GM12878 (cell line): ENCODE data around the gene CCDC141. TPM values are rescaled to one million over a fixed set of nuclear protein-coding genes. Genes with fewer than 3 reads are reported as not detected.

Experiments
- ATAC-seq: fragments of 200-7000 bp; cut with Tn5 transposase; 3 replicates; pipeline ENCODE4 v1.9.1; 2020; ENCODE audit warnings: mild to moderate bottlenecking, moderate library complexity
- BruUV-seq: library from RNA; stranded (reverse); fragments of 400-500 nt; replicated peaks from 2 replicates; lab custom pipeline; 2021; lab: Mats Ljungman, UMichigan
- CTCF ChIA-PET: fragments of 300-600 bp; sonication (Branson Sonifier 250); formaldehyde crosslinking; extraction: SDS; loops from one replicate; lab custom pipeline; 2021; ENCODE audit warnings: inconsistent platforms; lab: Yijun Ruan, JAX
- POLR2A ChIA-PET: fragments of 350-600 bp; formaldehyde crosslinking; extraction: SDS; loops from one replicate; lab custom pipeline; 2021; ENCODE audit warnings: inconsistent platforms; lab: Charles Lee
- RAD21 ChIA-PET: fragments of 300-600 bp; sonication (Branson Sonifier 250); formaldehyde crosslinking; loops from one replicate; lab custom pipeline; 2023; ENCODE audit warnings: antibody characterized with exemption; ENCODE audit not compliant: unreplicated experiment; lab: Charles Lee
- SMC1A ChIA-PET: fragments of 300-600 bp; sonication (Branson Sonifier 250); formaldehyde crosslinking; loops from one replicate; lab custom pipeline; 2023; ENCODE audit not compliant: unreplicated experiment, uncharacterized antibody; lab: Charles Lee
- DNase-seq: peaks from one replicate; pipeline ENCODE4 v3.0.0-alpha.2; 2011; ENCODE audit warnings: low read depth, low spot score
- FAIRE-seq: peaks from 3 replicates; lab custom pipeline; 2011; peaks lifted over from hg19 to GRCh38; lab: Jason Lieb, UNC
- H2AFZ ChIP-seq: 2 replicates; pipeline ENCODE4 v1.6.0; 2011; ENCODE audit warnings: low read depth, low read length, control low read depth; ENCODE audit not compliant: control insufficient read depth
- H3K27ac ChIP-seq: 2 replicates; pipeline ENCODE4 v1.5.1; 2011; ENCODE audit warnings: control low read depth; ENCODE audit not compliant: control insufficient read depth, insufficient read depth
- H3K27me3 ChIP-seq, 2 experiments: replicated peaks in 1 of 2; 2 replicates each; pipeline versions ENCODE4 v1.6.0 to v1.6.1; 2011; ENCODE audit warnings: low read length in 1 of 2; ENCODE audit not compliant: control insufficient read depth in 2 of 2, insufficient read depth in 2 of 2
- H3K36me3 ChIP-seq, 2 experiments: 2 replicates each; pipeline ENCODE4 v1.5.1; 2011; ENCODE audit warnings: low read length in 1 of 2; ENCODE audit not compliant: control insufficient read depth in 2 of 2, insufficient read depth in 2 of 2
- H3K4me1 ChIP-seq: 2 replicates; pipeline ENCODE4 v1.6.1; 2011; ENCODE audit warnings: mild to moderate bottlenecking, low read length, moderate library complexity, mixed read lengths; ENCODE audit not compliant: control insufficient read depth, insufficient read depth
- H3K4me2 ChIP-seq: 2 replicates; pipeline ENCODE4 v1.6.0; 2011; ENCODE audit warnings: control low read depth; ENCODE audit not compliant: control insufficient read depth, insufficient read depth
- H3K4me3 ChIP-seq: fragments of 200-600 bp; sonication (generic); 2 replicates; pipeline ENCODE4 v1.5.1; 2016
- H3K79me2 ChIP-seq: 2 replicates; pipeline ENCODE4 v1.6.0; 2011; ENCODE audit warnings: low read length; ENCODE audit not compliant: control insufficient read depth, insufficient read depth
- H3K9ac ChIP-seq: 2 replicates; pipeline ENCODE4 v1.8.0; 2011; ENCODE audit warnings: low read length, control low read depth, mixed read lengths; ENCODE audit not compliant: control insufficient read depth, insufficient read depth
- H3K9me3 ChIP-seq: replicated peaks from 3 replicates; pipeline ENCODE4 v1.5.1; 2011; ENCODE audit warnings: mild to moderate bottlenecking, low read length; ENCODE audit not compliant: control insufficient read depth, insufficient read depth
- H4K20me1 ChIP-seq: 2 replicates; pipeline ENCODE4 v1.6.0; 2011; ENCODE audit not compliant: control insufficient read depth, insufficient read depth
- CBX3 ChIP-seq: fragments of 200-600 bp; sonication (generic); IDR thresholded peaks from 2 replicates; pipeline ENCODE4 v1.6.1; 2016; ENCODE audit warnings: low read depth, borderline replicate concordance
- TARDBP ChIP-seq: IDR thresholded peaks from 2 replicates; pipeline ENCODE4 v1.6.1; 2016; ENCODE audit warnings: borderline replicate concordance
- WGBS: methylation state at CpG from one replicate; pipeline ENCODE4 v1.1.6; 2016; ENCODE audit warnings: low lambda C conversion rate; ENCODE audit not compliant: insufficient replicate concordance, insufficient coverage; ENCODE audit errors: missing lambda C conversion rate; 5-methylcytosine and 5-hydroxymethylcytosine counted together
- in situ Hi-C: fragments of 300-500 bp; cut with MboI; formaldehyde crosslinking; loops from 9 replicates; pipeline ENCODE4 v1.14.3; 2018; ENCODE audit warnings: mixed read lengths
- intact Hi-C: fragments of 100-400 bp; cut with micrococcal nuclease; formaldehyde crosslinking; loops from one replicate; pipeline ENCODE4 v1.14.2; 2022; ENCODE audit not compliant: unreplicated experiment
- polyA plus RNA-seq, 11 experiments: library from polyadenylated mRNA; depleted of rRNA in 4 of 11; unstranded in 6 of 11; stranded (reverse) in 5 of 11; fragments of >200 nt; fragmentation: Nextera tagmentation in 4 of 11; fragmentation: Illumina TruSeq in 1 of 11; extraction: Ambion mirVana in 4 of 11; extraction: Trizol in 1 of 11; gene quantifications; 1 replicate in 1 of 11; 2 replicates in 10 of 11; pipeline versions ENCODE4 v1.2.1 to v1.2.3, GENCODE V29; 2011 to 2016; ENCODE audit warnings: inconsistent platforms in 2 of 11, missing spikeins in 2 of 11, low read depth in 1 of 11
- total RNA-seq, 4 experiments: library from RNA; depleted of rRNA in 3 of 4; stranded (reverse); fragments of >200 nt in 3 of 4; fragmentation: Illumina TruSeq in 1 of 4; extraction: Trizol in 1 of 4; gene quantifications; 2 replicates each; pipeline versions ENCODE4 v1.2.1 to v1.2.3, GENCODE V29; 2013 to 2021
- TF ChIP-seq, protein P1 (sequence below): IDR thresholded peaks from 2 replicates; pipeline ENCODE4 v1.6.1; 2012; ENCODE audit warnings: improper control_type of control experiment, low read depth, low read length; ENCODE audit not compliant: insufficient replicate concordance

Gene CCDC141
- total and polyA plus RNA-seq, 10 of the 15 experiments (the other 5 are each of a cell fraction or from before 2014, with no cell fraction given) = 0.84 to 12.5 (median 3.6) TPM

DNA sequence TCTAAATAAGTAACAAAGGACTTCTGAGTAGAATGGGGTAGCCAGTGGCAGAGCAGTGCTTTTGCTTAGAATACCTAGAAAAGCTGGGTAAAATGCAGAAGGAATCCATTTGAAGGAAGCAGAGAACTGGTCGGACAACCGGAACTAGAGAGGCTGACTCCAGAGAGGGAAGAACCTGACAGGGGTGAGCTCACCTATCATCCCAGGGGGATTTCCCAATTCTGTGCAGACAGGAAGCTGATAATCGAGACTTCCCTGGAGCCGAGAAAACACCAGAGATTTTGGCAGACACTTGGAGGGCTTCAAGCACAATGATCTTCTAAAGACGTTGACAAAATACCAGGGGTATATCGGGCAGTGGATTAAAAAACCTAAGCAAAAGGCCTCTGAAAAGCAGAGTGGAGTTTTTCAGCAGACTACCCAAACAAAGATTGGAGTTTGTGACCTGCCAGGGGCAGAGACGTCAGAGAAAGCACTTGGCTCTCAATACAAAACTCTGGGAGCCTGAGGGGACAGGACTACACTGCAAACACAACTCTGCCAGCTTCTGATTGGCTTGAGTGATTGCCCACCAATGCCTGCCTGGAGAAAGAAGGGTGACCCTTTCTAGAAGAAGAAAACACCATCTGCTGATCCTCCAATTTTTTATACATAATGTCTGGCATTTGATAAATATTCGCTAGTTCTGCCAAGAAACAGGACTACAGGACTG, 175.3 kb downstream of the CCDC141 start:
- DNase-seq (no peak), ATAC-seq (no peak)
- POLR2A ChIA-PET = no interaction called here
- WGBS = 67% methylated on average over 8 of the region's 8 CpGs
- no peak overlapping the region for H3K4me3 ChIP-seq
- H3K4me1 ChIP-seq = no peaks in the 10 kb centered on the region
- H3K27me3 ChIP-seq = no peaks in the 10 kb centered on the region
- H3K9me3 ChIP-seq = no peaks in the 10 kb centered on the region
- TF ChIP-seq, protein P1, sequence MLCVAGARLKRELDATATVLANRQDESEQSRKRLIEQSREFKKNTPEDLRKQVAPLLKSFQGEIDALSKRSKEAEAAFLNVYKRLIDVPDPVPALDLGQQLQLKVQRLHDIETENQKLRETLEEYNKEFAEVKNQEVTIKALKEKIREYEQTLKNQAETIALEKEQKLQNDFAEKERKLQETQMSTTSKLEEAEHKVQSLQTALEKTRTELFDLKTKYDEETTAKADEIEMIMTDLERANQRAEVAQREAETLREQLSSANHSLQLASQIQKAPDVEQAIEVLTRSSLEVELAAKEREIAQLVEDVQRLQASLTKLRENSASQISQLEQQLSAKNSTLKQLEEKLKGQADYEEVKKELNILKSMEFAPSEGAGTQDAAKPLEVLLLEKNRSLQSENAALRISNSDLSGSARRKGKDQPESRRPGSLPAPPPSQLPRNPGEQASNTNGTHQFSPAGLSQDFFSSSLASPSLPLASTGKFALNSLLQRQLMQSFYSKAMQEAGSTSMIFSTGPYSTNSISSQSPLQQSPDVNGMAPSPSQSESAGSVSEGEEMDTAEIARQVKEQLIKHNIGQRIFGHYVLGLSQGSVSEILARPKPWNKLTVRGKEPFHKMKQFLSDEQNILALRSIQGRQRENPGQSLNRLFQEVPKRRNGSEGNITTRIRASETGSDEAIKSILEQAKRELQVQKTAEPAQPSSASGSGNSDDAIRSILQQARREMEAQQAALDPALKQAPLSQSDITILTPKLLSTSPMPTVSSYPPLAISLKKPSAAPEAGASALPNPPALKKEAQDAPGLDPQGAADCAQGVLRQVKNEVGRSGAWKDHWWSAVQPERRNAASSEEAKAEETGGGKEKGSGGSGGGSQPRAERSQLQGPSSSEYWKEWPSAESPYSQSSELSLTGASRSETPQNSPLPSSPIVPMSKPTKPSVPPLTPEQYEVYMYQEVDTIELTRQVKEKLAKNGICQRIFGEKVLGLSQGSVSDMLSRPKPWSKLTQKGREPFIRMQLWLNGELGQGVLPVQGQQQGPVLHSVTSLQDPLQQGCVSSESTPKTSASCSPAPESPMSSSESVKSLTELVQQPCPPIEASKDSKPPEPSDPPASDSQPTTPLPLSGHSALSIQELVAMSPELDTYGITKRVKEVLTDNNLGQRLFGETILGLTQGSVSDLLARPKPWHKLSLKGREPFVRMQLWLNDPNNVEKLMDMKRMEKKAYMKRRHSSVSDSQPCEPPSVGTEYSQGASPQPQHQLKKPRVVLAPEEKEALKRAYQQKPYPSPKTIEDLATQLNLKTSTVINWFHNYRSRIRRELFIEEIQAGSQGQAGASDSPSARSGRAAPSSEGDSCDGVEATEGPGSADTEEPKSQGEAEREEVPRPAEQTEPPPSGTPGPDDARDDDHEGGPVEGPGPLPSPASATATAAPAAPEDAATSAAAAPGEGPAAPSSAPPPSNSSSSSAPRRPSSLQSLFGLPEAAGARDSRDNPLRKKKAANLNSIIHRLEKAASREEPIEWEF = no peak
- no peak for TF ChIP-seq TARDBP
- no peak for TF ChIP-seq CBX3
- TF ChIP-seq, all 136 proteins: peak for 0
- no peaks in the 10 kb centered on the region for H4K20me1 ChIP-seq
- FAIRE-seq = no peak
- intact Hi-C loops (no loop called here), in situ Hi-C loops (no loop called here)
- H3K79me2 ChIP-seq = no peaks in the 10 kb centered on the region
- RAD21 ChIA-PET = no interaction called here
- H3K9ac ChIP-seq = no peak overlapping the region
- no TSS peak for BruUV-seq
- CTCF ChIA-PET = interaction anchor here (1.3 kb wide), 1 partner anchor 63 kb away, joined by 5 read pairs; no protein-coding TSS in a partner anchor
- H3K27ac ChIP-seq = no peak overlapping the region
- no peak overlapping the region for H2AFZ ChIP-seq
- SMC1A ChIA-PET = interaction anchor here (1.3 kb wide), 1 partner anchor 255 kb away, joined by 3 read pairs; no protein-coding TSS in a partner anchor
- no peaks in the 10 kb centered on the region for H3K36me3 ChIP-seq
- no peak overlapping the region for H3K4me2 ChIP-seq
